Testis (tissue), 2 donors: ENCODE data around the gene TULP4.
"Not testable (repeated sequence)": the region's sequence is repeated elsewhere in the genome, so short reads cannot be mapped to it uniquely, and the experiment has no call there.

Source experiments
- POLR2A ChIP-seq: fragments of 450-650 bp; IDR thresholded peaks from one replicate; pipeline ENCODE4 v1.6.1; 2017; ENCODE audit warnings: antibody characterized with exemption, mild to moderate bottlenecking, moderate library complexity
- TF ChIP-seq, protein P1 (sequence below), 3 experiments: fragments of 450-650 bp in 2 of 3; fragments of 200-600 bp in 1 of 3; sonication (generic) in 1 of 3; IDR thresholded peaks; one replicate each; pipeline ENCODE4 v1.5.1; 2016 to 2019; ENCODE audit warnings: antibody characterized with exemption in 3 of 3, mild to moderate bottlenecking in 2 of 3, moderate library complexity in 1 of 3

DNA sequence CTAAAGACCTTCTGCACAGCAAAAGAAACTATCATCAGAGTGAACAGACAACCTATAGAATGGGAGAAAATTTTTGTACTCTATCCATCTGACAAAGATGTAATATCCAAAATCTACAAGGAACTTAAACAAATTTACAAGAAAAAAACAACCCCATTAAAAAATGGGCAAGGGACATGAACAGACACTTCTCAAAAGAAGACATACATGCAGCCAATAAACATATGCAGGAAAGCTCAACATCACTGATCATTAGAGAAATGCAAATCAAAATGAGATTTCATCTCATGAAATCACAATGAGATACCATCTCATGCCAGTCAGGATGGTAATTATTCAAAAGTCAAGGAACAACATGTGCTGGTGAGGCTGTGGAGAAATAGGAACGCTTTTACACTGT is 215.6 kb downstream of the TULP4 start:
- not testable (repeated sequence) for TF ChIP-seq POLR2A
- TF ChIP-seq, protein P1, sequence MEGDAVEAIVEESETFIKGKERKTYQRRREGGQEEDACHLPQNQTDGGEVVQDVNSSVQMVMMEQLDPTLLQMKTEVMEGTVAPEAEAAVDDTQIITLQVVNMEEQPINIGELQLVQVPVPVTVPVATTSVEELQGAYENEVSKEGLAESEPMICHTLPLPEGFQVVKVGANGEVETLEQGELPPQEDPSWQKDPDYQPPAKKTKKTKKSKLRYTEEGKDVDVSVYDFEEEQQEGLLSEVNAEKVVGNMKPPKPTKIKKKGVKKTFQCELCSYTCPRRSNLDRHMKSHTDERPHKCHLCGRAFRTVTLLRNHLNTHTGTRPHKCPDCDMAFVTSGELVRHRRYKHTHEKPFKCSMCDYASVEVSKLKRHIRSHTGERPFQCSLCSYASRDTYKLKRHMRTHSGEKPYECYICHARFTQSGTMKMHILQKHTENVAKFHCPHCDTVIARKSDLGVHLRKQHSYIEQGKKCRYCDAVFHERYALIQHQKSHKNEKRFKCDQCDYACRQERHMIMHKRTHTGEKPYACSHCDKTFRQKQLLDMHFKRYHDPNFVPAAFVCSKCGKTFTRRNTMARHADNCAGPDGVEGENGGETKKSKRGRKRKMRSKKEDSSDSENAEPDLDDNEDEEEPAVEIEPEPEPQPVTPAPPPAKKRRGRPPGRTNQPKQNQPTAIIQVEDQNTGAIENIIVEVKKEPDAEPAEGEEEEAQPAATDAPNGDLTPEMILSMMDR (IDR thresholded peaks at IDR 0.05): not testable (repeated sequence)
